Spinal cord (tissue), 10 donors: Measurements from ENCODE around the gene BMF. TPM values are rescaled to one million over a fixed set of nuclear protein-coding genes. Genes with fewer than 3 reads are reported as not detected.
A peak's percentile ranks its signal among the peaks of the same experiment; 100 is the strongest.

Source experiments
- DNase-seq, 6 donors: peaks; one replicate each; pipeline versions ENCODE4 v3.0.0 to v3.0.0-alpha.2; 2013 to 2015; ENCODE audit warnings: low spot score in 6 of 6, low read depth in 4 of 6
- H3K27ac ChIP-seq: one replicate; pipeline ENCODE4 v1.5.1; 2013; ENCODE audit warnings: low read depth, low read length, control low read depth
- H3K27me3 ChIP-seq: one replicate; pipeline ENCODE4 v1.6.1; 2013; ENCODE audit warnings: low read length; ENCODE audit not compliant: control insufficient read depth, insufficient read depth
- H3K36me3 ChIP-seq: one replicate; pipeline ENCODE4 v1.6.1; 2013; ENCODE audit warnings: low read length; ENCODE audit not compliant: control insufficient read depth, insufficient read depth
- H3K4me1 ChIP-seq: one replicate; pipeline ENCODE4 v1.6.1; 2013; ENCODE audit warnings: low read length; ENCODE audit not compliant: control insufficient read depth, insufficient read depth
- H3K4me3 ChIP-seq: one replicate; pipeline ENCODE4 v1.5.1; 2013; ENCODE audit warnings: low read depth, low read length, control low read depth
- H3K9me3 ChIP-seq: one replicate; pipeline ENCODE4 v1.6.1; 2013; ENCODE audit warnings: low read length; ENCODE audit not compliant: control insufficient read depth, insufficient read depth
- WGBS: methylation state at CpG from one replicate; pipeline ENCODE4 v1.1.5; 2013; ENCODE audit warnings: missing lambda C conversion rate; ENCODE audit not compliant: insufficient coverage; 5-methylcytosine and 5-hydroxymethylcytosine counted together
- polyA plus RNA-seq, 2 donors: library from polyadenylated mRNA; unstranded; fragments of 120-200 nt; gene quantifications; one replicate each; pipeline ENCODE4 v1.2.1, GENCODE V29; 2013; ENCODE audit not compliant: insufficient read length in 2 of 2
- total RNA-seq, 2 donors: library from RNA; depleted of rRNA in 1 of 2; stranded (reverse); fragments of 120-200 nt in 1 of 2; fragments of >200 nt in 1 of 2; gene quantifications; one replicate each; pipeline versions ENCODE4 v1.2.3 to v1.2.4, GENCODE V29; 2013 to 2014
- donor health status: healthy.

BMF gene
- total and polyA plus RNA-seq, 4 donors, result 4.6 to 10.3 (median 7.9) TPM

DNA sequence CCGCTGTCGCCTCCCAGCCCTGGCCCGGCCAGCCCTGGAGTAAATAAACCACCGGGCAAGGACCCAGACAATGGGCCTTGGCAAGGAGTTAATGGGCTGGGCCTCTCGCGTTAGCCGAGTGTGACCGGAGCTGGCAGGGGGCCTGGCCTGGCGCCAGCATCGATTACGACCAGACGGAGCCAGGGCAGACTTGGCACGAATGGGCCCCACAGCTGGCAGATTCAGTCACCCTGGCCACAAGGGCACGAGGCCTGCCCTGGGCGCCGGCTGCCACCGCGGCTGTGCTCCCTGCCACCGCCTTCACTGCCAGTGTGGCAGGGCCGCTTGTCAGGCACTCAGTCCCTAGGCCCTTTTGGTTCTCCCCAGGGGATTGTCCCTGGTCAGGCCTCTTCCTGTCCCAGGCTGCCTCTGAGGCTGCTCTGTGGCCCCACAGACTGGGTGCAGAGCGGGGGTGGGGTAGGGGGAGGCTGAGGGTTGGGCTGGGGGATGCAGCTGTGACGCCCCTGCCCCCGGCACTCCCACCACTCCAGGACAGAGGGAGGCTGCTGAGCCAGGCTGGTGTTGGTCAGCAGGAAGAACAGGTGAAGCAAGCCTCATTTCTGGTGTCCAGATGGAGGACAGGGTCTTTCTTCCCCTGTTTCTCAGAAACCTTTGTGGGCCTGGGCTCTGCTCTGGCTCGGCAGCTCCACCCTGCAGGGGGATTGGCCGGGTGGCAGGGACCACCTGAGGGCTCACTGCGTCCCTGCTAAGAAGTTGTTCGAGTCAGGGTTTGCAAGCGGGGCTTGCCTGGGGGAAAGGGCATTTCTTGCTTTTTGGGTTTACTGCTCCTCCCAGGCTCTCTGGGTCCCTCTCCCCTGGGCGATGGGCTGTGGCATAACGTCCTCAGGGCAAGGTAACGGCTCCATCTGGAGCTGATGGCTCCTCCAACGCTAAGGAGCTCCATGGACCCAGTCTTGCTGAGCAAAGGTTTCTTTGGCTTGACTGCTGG, 39.2 kb downstream of the BMF start:
- peak in 5 of 6 donors; percentile 81 to 96 (median 86) for DNase-seq
- WGBS, result 26% methylated on average over 28 of the region's 32 CpGs
- Histone ChIP-seq H3K27ac (peak overlapping the region; percentile 54), H3K9me3 (no peaks in the 10 kb centered on the region), H3K36me3 (no peaks in the 10 kb centered on the region), H3K4me3 (no peak overlapping the region), H3K4me1 (peaks cover 31% of the 10 kb centered on the region), H3K27me3 (peaks cover 4% of the 10 kb centered on the region)

DNA sequence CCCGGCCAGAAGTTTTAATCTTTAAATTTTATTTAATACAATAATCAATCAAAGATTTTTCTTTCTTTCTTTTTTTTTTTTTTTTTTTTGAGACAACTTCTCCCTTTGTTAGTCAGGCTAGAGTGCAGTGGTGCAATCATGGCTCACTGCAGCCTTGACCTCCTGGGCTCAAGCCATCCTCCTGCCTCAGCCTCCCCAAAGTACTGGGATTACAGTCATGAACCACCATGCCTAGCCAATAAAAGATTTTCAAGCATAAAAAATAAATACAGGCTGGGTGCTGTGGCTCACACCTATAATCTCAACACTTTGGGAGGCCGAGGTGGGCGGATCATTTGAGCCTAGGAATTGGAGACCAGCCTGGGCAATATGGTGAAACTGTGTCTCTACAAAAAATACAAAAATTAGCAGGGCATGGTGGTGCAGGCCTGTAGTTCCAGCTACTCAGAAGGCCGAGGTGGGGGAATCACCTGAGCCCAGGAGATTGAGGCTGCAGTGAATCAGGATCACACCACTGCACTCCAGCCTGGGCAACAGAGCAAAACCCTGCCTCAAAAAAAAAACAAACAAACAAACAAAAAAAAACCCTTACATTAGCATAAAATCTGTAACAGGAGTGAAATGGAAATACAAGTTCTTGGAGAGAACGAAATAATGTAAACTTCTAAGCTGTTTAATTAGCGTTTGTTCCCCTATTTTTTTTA, 40.6 kb downstream of the BMF start:
- no peak overlapping the region for H3K27ac ChIP-seq
- WGBS, result 78% methylated on average over 3 of the region's 6 CpGs
- H3K4me1 ChIP-seq, result peaks cover 42% of the 10 kb centered on the region
- H3K4me3 ChIP-seq, result no peak overlapping the region
- no peaks in the 10 kb centered on the region for H3K9me3 ChIP-seq
- H3K27me3 ChIP-seq, result peaks cover 4% of the 10 kb centered on the region
- no peaks in the 10 kb centered on the region for H3K36me3 ChIP-seq
- no peak for DNase-seq

DNA sequence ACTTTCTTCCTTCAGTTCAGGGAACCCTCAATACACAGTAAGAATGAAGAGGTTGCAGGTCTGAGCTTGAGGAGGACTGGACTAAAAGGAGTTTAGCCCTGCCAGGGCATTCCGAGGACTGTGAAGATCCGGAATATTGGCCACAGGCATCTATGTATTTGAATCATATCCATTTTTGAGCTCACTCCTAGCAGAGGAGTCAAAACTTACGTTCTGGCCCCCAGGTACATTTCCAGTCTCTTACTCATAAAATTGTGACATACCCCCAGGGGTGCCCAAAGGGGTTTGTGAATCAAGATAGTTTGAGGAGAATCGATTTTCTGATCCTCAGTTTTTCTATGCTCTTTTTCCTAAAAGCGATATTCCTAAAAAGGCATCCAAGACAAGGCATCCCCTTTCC, 42.1 kb downstream of the BMF start:
- H3K4me1 ChIP-seq, result peaks cover 41% of the 10 kb centered on the region
- 100% methylated on average over 2 of the region's 5 CpGs for WGBS
- H3K27me3 ChIP-seq, result peaks cover 2% of the 10 kb centered on the region
- H3K4me3 ChIP-seq, result no peak overlapping the region
- no peaks in the 10 kb centered on the region for H3K36me3 ChIP-seq
- no peaks in the 10 kb centered on the region for H3K9me3 ChIP-seq
- DNase-seq, result no peak
- H3K27ac ChIP-seq, result no peak overlapping the region

DNA sequence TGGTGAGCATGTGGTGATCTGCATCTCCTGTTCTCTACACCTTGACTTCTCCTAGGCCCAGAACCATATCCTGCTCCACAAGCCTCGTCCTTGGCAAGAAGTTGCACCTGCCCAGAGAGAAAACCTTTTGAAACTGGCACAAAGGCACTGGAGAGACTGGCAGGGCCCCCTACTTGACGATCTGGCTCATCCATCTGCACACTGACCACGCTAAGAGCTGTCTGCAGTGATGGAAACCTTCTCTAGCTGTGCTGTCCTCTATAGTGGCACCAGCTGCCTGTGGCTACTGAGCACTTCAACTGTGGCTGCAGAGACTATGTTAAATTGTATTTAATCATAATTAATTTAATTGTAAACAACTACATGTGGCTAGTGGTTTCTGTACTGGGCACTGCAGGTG, 43.5 kb downstream of the BMF start:
- H3K27me3 ChIP-seq, result peaks cover 2% of the 10 kb centered on the region
- no peak for DNase-seq
- no peak overlapping the region for H3K27ac ChIP-seq
- WGBS, result 61% methylated on average over 3 of the region's 3 CpGs
- H3K4me1 ChIP-seq, result peaks cover 38% of the 10 kb centered on the region
- H3K36me3 ChIP-seq, result no peaks in the 10 kb centered on the region
- no peaks in the 10 kb centered on the region for H3K9me3 ChIP-seq
- no peak overlapping the region for H3K4me3 ChIP-seq

DNA sequence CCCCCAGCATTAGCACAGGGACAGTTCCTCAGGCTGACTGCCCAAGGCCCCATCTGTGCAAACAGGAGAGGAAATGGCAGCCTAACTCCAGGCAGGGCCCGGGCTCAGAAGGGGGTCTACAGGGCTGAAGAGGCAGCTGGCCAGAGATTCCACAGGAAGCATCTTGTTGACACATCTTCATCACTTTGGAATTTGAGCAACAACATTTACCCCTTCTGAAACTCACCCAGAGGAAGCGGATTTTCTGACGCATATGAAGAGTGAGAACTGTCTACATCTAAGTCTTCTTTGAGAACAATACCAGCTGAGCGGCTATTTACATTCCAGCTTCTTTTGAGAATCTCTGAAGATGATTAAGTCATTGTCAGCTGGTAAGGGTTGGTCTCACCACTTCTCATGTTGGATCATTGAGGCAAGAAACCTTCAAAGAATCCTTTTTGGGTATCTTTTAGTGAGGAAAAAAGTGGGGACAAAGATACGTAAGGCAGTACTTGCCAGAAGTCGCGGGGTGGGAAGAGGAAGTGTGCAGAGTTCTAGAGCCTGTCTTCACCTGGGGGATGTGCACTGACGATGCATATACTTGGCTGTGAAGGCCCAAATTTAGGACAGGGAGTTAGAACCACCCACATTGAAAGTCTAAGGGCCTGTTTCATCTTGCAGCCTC, 44.3 kb downstream of the BMF start:
- peak in 1 of 6 donors; percentile 65 for DNase-seq
- Histone ChIP-seq H3K4me3 (no peak overlapping the region), H3K4me1 (peaks cover 30% of the 10 kb centered on the region), H3K27me3 (peaks cover 2% of the 10 kb centered on the region), H3K27ac (peak overlapping the region; percentile 76), H3K9me3 (no peaks in the 10 kb centered on the region), H3K36me3 (no peaks in the 10 kb centered on the region)
- WGBS, result 78% methylated on average over 6 of the region's 8 CpGs

DNA sequence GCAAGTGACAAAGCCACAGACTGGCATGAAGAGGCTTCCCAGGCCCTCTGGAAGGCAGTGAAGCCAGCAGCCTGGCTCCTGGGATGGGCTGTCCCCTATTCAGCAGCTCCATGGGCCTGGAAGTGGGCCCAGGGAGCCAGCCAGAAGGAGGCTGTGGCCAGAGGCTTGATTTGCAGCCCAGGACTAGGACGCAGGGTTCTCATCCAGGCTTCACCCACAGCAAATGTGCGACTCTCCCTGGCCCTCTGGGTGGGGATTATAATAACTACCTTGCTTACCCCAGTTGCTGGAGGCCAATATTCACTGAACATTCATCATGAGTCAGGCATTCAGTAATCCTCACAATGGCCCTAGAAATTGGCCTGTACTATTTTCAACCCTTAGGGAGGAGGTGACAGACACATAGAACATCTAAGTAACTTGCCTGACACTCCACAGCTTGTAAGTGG, 45.1 kb downstream of the BMF start:
- WGBS, result 40% methylated on average over 1 of the region's 2 CpGs
- Histone ChIP-seq H3K4me3 (no peak overlapping the region), H3K27ac (peak overlapping the region; percentile 29), H3K27me3 (peaks cover 2% of the 10 kb centered on the region), H3K9me3 (no peaks in the 10 kb centered on the region), H3K36me3 (no peaks in the 10 kb centered on the region), H3K4me1 (peaks cover 23% of the 10 kb centered on the region)
- peak in 2 of 6 donors; percentile 14 to 40 for DNase-seq

DNA sequence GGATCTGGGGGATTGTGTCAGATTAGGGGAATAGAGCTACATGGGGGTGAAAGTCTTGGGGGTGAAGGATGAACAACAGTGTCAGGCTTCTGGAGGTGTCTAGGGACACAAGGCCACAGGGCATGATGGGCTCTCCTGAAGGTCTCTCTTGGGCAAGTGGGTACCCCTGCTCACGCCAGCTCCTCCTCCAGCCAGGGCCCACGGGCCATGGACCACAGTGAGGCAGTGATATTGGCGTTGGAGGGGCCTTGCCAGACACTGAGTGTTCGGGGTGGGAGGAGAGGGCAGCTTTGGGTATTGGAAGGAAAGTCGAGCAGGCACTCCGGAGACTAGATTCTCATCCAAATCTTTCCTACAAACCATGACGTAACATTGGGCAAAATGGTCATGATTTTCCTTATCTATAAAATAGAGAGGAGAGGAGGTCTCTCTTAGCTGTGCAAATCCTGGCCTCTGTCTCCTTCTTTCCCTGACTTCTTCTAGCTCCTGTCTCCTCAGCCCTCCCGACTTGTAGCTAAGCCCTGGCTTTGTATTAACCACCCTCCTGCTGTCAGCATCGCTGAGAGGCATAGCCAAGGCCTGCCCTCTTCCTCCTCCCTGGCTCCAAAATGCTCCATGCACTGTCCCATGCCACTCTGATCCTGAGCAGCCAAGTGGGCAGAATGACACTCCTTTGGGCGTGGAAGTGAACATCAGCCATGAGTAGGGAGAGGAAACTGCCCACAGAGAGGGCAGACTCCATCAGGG, 45.7 kb downstream of the BMF start:
- H3K27ac ChIP-seq, result no peak overlapping the region
- H3K9me3 ChIP-seq, result no peaks in the 10 kb centered on the region
- H3K4me3 ChIP-seq, result no peak overlapping the region
- H3K27me3 ChIP-seq, result peaks cover 2% of the 10 kb centered on the region
- peak in 2 of 6 donors; percentile 22 to 79 for DNase-seq
- WGBS, result 47% methylated on average over 4 of the region's 10 CpGs
- peaks cover 19% of the 10 kb centered on the region for H3K4me1 ChIP-seq
- H3K36me3 ChIP-seq, result no peaks in the 10 kb centered on the region

DNA sequence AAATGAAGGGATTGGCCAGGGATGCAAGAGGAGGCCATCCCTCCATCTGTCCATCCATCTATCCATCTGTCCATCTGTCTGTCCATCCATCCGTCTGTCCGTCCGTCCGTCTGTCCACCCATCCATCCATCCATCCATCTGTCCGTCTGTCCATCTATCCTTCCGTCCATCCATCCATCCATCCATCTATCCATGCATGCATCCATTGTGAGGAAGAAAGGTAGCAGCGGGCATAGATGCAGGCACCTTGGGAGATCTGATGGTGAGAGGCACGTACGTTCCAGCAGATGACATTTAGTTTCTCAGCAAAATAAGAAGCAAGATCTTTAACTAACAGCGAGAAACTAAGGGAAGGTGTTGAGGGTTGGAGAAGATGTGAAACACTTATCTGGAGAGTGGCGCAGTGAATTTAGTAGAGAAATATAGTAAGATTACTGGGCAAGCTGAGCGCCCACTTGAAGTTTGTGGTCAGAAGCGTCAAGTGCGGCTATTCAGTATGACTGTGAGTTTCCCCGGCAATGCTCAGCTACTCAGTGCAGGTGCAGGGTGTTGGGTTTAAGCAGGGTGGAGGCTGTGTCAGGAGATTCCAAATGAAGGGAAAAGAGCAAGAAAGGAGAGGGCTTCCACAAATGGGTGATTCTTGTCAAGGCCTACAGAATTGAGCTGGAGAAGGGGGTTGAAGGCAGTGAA, 47.3 kb downstream of the BMF start:
- Histone ChIP-seq H3K9me3 (no peaks in the 10 kb centered on the region), H3K36me3 (no peaks in the 10 kb centered on the region), H3K4me3 (no peak overlapping the region), H3K27ac (no peak overlapping the region), H3K27me3 (peaks cover under 1% of the 10 kb centered on the region), H3K4me1 (peaks cover 17% of the 10 kb centered on the region)
- WGBS, result 91% methylated on average over 10 of the region's 15 CpGs
- no peak for DNase-seq
